ENCODE data around the gene EYS.

GRCh38 chr6:63675138-63675537, 2031.9 kb downstream of the EYS start:
- TF ChIP-seq POLR2A (IDR thresholded peaks at IDR 0.05; ENCODE audit: control extremely low read depth in 1 of 2, low read depth in 2 of 2, low read length in 2 of 2) (no peak), SRF (IDR thresholded peaks at IDR 0.05; ENCODE audit: low read depth, low read length) (no peak), CTCF (IDR thresholded peaks at IDR 0.05; ENCODE audit: control extremely low read depth in 1 of 3, insufficient read depth in 1 of 3, low read depth in 1 of 3, low read length in 3 of 3) (no peak), E2F6 (IDR thresholded peaks at IDR 0.05) (no peak), EZH2 (IDR thresholded peaks at IDR 0.05; ENCODE audit: low read depth, low read length, severe bottlenecking) (no peak)

Data from H1 (cell line).